Astrocyte (in vitro differentiated cells and primary cell): ENCODE results near the gene SLC24A5.

Experiments
- CTCF ChIP-seq: IDR thresholded peaks from 2 replicates; pipeline ENCODE4 v1.5.1; 2011; ENCODE audit warnings: low read depth, mild to moderate bottlenecking, inconsistent platforms, low read length, moderate library complexity; ENCODE audit not compliant: insufficient read depth
- EZH2 ChIP-seq: IDR thresholded peaks from 2 replicates; pipeline ENCODE4 v1.6.1; 2012; ENCODE audit warnings: mild to moderate bottlenecking, low read length, inconsistent platforms; ENCODE audit not compliant: insufficient read depth

DNA sequence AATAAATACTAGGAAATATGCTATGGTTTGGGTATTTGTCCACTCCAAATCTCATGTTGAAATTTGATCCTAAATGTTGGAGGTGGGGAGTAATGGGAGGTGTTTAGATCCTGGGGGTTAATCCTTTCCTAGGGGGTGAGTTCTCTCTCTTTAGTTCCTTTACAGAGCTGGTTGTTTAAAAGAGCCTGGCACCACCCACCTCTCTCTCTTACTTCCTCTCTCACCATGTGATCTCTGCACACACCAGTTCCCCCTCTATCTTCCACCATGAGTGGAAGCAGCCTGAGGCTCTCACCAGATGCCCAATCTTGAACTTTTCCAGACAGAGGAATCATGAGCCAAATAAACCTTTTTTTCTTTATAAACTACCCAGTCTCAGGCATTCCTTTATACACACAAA, 10.5 kb downstream of the SLC24A5 start:
- TF ChIP-seq EZH2 (no peak), CTCF (no peak)
